HG02840 (cell line): ENCODE results near the gene OR2A2.
"Not testable (repeated sequence)": the region's sequence is repeated elsewhere in the genome, so short reads cannot be mapped to it uniquely, and the experiment has no call there.

Experiments
- ATAC-seq: cut with Tn5 transposase; IDR thresholded peaks from one replicate; pipeline ENCODE4 v1.9.1; 2021; ENCODE audit warnings: mild to moderate bottlenecking, moderate library complexity, moderate number of reproducible peaks; ENCODE audit not compliant: unreplicated experiment, low FRiP score

The OR2A2 gene, protein sequence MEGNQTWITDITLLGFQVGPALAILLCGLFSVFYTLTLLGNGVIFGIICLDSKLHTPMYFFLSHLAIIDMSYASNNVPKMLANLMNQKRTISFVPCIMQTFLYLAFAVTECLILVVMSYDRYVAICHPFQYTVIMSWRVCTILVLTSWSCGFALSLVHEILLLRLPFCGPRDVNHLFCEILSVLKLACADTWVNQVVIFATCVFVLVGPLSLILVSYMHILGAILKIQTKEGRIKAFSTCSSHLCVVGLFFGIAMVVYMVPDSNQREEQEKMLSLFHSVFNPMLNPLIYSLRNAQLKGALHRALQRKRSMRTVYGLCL

DNA sequence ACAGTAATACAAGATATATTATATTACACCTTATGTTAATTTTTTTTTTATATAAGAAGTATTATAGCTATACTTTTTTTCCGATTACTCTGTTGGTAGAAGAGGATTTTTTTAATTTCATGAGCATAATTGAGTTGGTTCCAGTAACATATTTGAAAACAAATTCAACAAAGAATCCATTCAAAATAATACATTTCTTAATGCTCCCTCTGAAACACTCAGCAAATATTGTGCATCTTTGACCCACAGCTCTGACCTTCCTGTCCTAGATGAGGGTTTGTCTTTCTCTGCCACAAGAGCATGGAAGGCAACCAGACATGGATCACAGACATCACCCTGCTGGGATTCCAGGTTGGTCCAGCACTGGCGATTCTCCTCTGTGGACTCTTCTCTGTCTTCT, at the start of gene OR2A2:
TSS of gene OR2A2 (plus strand) at position 301 of the 400 bp plus-strand sequence. CDS start at position 301, 0 bp downstream.
- no peak for ATAC-seq

DNA sequence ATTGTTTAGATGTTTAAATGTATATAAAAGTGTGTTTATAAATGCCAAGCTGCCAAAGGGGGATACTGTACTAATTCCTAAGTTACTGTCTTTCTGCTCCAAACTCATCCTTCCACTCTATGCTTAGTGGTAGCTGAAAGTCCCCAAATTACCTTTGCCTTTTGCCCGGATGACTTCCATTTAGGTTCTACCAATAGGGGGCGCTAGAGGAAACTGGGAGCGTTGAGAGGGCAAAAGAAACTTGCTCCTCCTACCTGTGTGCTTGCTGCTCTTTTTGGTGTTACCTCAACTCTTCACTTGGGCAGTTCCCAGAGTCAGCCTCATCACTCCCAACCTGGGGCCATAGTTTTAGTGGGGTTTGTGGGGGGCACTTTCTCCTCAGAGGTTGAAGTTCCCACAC, 45.7 kb upstream of the OR2A2 start:
- no peak for ATAC-seq

DNA sequence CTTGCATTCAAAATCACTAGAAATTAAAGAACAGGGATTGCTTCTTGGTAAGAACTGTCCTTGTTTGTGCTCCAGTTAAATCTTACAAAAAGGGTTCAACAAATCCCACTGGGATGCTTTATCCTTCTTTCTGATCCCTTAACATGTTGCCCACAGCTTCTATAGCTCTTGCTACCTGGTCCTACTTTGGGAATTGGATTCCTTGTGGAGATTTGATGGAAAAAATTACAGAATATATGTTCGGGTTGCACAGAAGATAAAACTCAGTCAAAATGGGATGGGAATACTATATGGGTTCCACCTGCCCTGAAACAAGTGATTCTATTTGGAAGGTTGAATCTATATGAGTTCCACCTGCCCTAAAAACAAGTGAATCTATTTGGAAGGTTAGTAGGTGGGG, 39.9 kb upstream of the OR2A2 start, which contains the start of gene OR2A25:
TSS of gene OR2A25 (plus strand) at position 301 of the 400 bp plus-strand sequence. CDS start 4,409 bp downstream, outside the sequence.
- ATAC-seq, result no peak

DNA sequence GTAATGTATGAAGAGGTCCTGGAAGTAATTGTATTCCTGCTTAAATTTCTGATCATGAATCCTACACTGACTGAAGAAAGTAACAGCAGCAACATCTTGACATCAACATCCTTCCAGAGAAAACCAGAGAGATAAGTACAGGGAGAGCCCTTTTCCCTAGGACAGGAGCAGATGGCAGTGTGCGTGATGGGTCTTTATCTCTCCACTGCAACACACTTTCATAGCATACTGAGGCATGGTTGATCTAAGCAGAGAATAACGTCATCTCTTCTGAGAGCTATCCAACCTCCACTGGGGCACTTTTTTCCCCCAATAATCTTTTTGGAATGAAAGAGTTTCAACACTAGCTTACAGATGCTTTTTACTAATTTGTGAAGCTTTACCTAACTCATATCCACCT, 39.4 kb upstream of the OR2A2 start:
- ATAC-seq, result no peak

DNA sequence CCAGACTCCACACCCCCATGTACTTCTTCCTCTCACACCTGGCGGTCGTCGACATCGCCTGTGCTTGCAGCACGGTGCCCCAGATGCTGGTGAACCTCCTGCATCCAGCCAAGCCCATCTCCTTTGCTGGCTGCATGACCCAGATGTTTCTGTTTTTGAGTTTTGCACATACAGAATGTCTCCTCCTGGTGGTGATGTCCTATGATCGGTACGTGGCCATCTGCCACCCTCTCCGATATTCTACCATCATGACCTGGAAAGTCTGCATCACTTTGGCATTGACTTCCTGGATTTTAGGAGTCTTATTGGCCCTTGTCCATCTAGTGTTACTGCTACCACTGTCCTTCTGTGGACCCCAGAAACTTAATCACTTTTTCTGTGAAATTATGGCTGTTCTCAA, 35.0 kb upstream of the OR2A2 start:
- no peak for ATAC-seq

DNA sequence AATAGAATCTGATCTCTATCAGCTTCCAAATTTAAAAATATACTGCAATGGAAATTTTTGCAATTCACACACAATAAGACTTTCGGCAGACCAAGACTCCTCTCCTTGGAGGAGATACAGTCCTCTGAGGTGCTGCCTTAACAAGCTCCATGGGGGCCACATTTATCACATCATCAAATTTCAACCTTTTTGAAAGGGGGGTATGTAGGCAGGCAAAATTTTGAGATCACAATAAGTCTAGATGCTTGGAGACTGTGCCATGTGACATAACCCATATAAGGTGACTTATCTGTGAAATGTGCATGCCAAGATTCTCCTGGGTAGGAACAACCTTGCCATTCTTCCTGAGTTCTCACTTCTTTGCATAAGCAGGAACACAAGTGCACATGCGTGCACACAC, 23.4 kb upstream of the OR2A2 start, which contains the start of gene OR2A12:
TSS of gene OR2A12 (plus strand) at position 301 of the 400 bp plus-strand sequence. CDS start 8,830 bp downstream, outside the sequence.
- no peak for ATAC-seq

DNA sequence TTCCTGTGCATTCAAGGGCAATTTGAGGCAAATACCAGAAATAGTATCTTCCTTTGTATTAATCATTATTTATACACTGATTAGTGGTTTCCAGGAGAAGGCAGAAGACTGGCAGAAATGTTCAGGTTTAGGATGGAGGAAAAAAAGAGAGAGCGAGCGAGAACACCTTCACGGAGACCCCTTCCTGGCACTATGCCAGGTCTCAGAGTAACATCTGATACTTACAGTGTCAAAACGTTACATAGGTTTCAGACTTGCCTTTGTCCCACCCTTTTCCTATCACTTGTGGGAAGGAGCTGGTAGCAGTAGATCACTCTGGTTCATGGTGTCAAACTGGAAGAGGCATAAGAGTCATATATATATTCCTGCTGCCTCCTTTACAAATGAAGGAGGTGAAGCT, 22.7 kb upstream of the OR2A2 start:
- ATAC-seq, result no peak

DNA sequence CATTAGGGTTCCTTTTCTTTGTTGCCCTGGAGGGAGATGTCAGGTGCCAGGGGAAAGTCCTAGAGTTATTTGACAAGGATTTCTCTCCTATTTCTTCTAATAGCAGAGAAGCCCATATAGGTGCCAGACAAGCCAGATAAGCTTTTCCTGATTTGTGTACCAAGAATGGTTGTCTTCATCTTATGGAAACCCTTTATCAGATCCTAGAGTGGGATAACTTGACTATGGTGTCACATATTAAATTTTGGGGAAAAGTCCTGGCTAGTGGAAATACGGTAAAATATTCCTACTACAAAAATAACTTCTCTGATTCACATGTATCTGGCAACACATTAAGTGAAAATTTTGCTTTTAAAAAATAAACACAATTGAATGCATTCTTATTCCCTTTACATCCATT, 22.2 kb upstream of the OR2A2 start:
- no peak for ATAC-seq

DNA sequence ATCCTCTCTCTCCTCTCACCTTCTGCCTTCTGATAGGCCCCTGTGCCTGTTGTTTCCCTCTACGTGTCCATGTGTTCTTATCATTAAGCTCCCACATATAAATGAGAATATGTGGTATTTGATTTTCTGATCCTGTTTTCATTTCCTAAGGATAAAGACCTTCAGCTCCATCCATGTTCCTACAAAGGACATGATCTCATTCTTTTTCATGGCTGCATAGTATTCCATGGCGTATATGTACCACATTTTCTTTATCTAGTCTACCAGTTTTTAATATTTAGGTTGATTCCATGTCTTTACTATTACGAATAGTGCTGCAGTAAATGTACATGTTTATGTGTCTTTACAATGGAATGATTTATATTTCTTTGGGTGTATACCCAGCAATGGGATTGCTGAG, 18.7 kb upstream of the OR2A2 start:
- ATAC-seq, result no peak

DNA sequence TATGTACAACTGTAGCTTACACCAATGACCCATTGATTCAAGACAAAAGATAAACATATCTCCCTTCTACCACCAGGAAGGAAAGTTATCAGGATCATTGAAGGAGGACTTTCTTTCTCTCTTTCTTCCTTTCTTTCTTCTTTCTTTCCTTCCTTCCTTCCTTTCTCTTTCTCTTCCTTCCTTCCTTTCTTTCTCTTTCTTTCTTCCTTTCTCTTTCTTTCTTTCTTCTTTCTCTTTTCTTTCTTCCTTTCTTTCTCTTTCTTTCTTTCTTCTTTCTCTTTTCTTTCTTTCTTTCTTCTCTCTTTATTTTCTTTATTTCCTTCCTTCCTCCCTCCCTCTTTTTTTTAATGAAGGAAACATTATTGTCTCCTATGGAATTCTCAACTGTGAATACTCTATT, 10.6 kb upstream of the OR2A2 start:
- no peak for ATAC-seq

DNA sequence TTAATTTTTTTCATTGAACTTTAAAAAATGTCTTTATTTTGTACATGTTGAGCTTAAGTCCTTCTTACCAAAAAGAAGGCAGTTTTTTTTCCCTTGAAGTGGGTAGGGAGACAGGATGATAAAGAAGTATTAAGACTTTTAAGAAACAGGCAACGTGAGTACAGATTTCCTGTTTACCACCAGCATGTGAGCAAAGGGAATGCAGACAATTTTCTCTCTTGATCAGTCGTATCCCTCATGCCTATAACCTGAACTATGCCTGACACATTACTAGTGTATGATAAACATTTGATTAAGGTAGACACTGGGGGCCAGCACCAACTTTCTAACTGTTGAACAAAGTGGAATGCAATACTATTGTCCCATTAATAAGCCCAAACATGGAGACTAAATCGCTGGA, 8.8 kb upstream of the OR2A2 start:
- ATAC-seq, result no peak

DNA sequence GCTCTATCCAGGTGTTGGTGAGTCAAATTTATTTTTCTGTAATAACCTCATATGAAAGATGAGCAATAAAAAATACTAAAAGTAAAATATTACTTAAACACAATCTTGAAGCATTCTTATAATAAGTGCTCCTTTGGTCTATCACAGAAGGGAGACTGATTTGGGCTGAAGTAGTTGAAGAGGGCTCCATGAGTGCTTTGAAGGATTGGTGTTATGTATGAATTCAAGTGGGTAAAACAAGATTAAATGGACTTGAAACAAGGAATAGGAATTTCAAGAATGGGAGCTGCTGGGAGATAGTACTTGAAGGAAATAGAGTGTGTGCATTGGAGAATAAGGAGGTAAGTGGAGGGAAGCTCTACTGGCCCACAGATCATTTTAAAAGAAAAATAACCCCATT, 7.3 kb upstream of the OR2A2 start:
- no peak for ATAC-seq

DNA sequence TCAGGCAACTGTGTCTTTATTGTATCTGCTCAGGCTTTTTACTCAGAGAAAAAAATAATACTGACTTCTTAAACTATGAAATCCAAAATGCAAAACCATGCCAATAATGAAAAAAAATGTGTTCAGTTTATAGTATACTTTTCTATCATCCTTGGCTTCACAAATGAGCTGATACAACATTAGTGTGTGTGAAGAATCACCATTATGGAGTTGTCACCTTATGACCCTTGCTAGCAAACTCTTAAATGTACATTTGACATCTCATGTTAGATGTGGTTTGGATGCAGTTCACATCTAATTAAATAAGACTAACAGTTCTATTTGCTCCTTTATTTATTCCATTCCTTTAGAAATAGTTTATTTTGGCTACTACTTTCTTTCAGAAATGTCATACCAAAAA, 4.2 kb upstream of the OR2A2 start:
- no peak for ATAC-seq

DNA sequence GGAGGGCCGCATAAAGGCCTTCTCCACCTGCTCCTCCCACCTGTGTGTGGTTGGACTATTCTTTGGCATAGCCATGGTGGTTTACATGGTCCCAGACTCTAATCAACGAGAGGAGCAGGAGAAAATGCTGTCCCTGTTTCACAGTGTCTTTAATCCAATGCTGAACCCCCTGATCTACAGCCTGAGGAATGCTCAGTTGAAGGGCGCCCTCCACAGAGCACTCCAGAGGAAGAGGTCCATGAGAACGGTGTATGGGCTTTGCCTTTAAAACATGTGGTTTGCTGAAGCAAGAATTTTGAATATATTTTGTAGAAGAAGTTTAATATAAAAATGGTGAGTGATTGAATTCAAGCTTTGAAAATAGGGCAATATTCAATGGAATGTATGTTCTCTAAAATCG, 889 bp downstream of the OR2A2 start:
- ATAC-seq, result no peak

DNA sequence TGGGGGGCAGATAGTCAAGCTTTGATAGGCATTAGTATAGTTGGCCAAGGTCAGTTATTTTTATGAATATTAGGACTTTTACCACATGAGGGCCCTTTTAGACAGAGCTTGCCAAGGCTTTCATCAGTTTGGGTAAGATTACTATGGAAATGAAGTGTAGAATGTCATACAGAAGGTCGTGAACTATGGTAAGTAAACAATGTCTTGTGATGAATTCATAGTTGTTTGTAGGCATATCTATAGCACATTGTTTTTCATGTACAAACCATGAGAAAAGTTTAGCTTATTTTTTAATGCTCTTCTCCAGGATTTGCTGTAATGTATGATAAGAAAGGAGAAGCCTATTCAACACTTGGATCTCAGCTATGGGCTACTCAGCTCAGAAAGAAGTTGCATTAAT, 4.3 kb downstream of the OR2A2 start:
- ATAC-seq, result no peak

DNA sequence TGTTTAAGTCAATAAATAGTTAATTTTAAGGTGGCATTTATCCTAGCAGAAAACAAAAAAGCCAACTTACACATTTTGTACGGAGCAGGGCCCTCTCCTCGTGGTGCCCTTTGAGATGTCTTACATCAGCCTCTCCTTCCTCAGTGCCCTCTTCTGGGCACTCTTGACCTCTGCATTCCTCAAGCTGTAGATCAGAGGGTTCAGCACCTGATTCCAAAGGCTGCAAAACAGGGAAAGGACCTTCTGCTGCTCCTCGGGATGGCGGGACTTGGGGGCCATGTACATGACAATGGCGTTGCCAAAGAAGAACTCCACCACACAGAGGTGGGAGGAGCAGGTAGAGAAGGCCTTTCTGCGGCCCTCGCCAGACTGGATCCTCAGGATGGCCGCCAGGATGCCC, 9.0 kb downstream of the OR2A2 start:
- no peak for ATAC-seq

DNA sequence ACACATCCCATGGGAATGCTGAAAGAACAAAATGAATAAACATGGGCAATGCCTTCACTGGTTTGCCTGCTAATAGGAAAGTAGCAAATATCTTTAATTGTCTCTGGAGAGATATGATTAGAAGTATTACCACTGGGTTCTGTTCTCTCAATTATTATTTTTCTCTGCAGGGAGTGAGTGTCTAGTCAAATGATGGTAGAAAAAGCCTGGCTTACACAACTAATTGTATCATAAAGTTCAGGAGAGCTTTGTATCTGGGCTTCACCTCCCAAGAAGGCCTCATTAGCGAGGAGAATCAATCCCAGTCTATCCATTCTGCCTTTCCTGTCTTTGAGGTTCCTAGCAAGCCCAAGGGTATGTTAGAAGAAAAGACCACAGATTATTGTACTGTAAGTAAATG, 13.5 kb downstream of the OR2A2 start, which contains the start of gene OR2A14:
TSS of gene OR2A14 (plus strand) at position 301 of the 400 bp plus-strand sequence. CDS start 5,937 bp downstream, outside the sequence.
- ATAC-seq, result no peak

DNA sequence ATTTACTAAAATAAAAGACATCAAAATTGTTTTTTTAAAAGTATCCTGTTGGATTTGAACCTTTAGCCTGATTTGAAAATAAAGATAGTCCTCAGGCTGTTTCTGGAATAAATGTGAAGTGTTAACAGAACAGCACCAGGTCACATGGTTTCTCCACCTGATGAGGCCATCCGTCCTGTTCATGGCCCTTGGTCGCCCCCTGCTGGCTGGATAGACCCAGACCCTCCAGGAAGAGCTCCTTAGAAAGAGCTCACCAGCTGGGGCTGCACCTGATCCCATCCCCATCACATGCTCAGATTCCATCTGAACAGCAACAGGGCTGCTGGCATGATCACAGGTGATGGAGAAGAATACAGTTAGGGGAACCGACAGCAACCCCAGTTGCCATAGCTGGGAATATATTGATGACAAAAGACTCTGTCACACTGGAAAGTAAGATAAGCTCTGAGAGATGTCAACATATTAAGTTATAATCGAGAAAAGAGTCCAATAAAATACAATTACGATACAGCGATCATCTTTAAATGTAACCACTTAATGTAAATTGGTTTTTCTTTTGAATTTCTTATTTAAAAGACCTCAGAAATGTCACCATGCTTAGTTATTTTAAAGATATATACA, 18.4 kb downstream of the OR2A2 start:
- ATAC-seq, result peak; percentile 96

DNA sequence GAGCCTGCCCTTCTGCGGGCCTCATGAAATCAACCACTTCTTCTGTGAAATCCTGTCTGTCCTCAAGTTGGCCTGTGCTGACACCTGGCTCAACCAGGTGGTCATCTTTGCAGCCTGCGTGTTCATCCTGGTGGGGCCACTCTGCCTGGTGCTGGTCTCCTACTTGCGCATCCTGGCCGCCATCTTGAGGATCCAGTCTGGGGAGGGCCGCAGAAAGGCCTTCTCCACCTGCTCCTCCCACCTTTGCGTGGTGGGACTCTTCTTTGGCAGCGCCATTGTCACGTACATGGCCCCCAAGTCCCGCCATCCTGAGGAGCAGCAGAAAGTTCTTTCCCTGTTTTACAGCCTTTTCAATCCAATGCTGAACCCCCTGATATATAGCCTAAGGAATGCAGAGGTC, 20.2 kb downstream of the OR2A2 start:
- not testable (repeated sequence) for ATAC-seq

DNA sequence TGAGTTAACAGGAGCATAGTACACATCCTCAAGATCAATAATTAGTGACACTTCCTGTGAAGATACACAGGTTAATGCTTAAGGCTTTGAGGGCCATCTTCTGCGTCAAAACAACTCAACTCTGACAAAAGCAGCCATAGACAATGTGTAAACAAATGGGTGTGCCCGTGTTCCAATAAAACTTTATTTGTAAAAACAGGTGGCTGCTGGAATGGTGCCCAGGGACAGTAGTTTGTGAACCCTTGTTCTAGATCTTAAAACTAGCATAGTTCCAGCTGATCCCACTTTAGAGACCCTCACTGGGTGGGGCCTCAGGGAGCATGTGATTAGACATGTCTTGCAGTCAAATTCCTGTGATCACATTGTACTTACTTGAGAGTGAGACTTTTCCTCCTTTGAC, 21.3 kb downstream of the OR2A2 start:
- no peak for ATAC-seq

DNA sequence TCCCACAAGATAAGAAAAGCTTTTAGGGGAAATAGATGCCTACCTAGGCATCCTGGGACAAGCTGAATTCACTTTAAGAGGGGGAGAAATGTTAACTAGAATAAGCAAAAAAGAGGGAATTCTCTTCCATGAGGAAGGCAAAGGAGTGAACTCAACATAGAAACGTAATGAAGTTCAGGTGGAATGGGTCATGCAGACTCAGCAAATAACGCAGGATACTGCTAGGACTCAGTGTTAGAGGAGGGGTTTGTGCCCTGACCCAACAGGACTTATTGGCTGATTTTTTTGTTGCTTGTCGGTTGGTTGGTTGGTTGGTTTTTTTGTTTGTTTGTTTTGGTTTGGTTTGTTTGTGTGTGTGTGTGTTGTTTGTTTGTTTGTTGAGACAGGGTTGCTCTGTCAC, 22.9 kb downstream of the OR2A2 start:
- ATAC-seq, result no peak

DNA sequence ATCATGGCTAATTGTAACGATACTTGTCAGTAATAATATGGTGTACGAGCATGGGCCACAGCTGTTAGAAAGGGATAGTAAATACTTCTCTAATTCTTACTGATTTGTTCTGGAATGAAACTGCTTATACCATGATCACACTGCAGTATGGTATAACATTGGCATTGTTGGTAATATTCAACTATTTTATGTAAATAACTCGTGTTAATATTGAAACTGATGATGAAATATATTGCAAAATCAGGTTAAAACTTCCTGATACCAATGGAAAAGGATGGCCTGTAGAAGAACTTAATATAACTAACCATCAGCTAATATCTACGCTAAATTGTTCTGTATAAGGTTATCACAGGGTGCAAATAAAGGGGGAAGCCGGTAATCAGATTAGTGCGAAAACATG, 23.9 kb downstream of the OR2A2 start:
- ATAC-seq, result no peak
